Measurements from ENCODE around the gene GGT6. TPM values are rescaled to one million over a fixed set of nuclear protein-coding genes. Genes with fewer than 3 reads are reported as not detected.

The GGT6 gene
- total RNA-seq, 4 donors from 2014 or later, result 0.21 to 4.4 (median 0.29) TPM; not detected in 1

DNA sequence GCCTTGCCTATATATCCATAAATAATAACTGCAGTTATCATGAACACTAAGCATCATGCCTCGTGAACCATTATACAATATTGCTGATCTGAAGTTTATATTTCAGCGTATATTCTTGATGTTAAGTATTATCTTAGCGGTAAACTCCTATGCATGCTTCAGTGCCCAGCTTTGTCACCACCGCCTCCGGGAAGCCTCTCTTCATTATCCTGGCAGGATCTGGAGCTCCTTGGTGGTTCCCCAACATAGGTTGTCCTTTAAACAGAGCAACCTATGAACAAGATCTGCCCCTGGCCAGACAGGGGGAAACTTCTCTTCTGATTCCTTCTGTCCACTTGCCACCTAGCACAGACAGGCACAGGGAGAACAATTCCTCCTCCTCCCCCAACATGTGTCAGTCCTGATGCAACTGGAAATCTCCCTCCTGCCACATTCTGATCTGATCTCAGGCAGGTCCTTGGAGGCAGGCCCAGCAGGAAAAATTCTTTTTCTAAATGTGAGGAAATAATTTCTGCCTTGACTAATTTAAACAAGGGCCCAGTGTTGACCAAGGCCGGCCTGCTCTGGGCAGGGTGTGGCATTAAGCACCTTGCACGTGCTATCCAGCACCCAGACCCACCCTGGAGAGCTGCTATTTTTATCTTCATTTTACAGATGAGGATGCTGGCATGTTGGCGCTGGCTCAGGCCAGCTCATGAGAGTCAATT lies 39.3 kb downstream of the GGT6 start:
- H3K4me1 ChIP-seq, result peaks cover 0 to 3% of the 10 kb centered on the region in 2 donors
- intact Hi-C loops (cut with DNase I; ENCODE audit: low total_unique reads), result no loop called here
- TF ChIP-seq POLR2A (IDR thresholded peaks at IDR 0.05), result no peak
- TF ChIP-seq CTCF (IDR thresholded peaks at IDR 0.05), result no peak
- no peak for DNase-seq
- H3K27me3 ChIP-seq, result no peaks in the 10 kb centered on the region
- H3K27ac ChIP-seq, result peak overlapping the region; percentile 12 to 79
- H3K4me3 ChIP-seq, result no peak overlapping the region
- no peaks in the 10 kb centered on the region for H3K9me3 ChIP-seq
- H3K36me3 ChIP-seq, result no peaks in the 10 kb centered on the region

DNA sequence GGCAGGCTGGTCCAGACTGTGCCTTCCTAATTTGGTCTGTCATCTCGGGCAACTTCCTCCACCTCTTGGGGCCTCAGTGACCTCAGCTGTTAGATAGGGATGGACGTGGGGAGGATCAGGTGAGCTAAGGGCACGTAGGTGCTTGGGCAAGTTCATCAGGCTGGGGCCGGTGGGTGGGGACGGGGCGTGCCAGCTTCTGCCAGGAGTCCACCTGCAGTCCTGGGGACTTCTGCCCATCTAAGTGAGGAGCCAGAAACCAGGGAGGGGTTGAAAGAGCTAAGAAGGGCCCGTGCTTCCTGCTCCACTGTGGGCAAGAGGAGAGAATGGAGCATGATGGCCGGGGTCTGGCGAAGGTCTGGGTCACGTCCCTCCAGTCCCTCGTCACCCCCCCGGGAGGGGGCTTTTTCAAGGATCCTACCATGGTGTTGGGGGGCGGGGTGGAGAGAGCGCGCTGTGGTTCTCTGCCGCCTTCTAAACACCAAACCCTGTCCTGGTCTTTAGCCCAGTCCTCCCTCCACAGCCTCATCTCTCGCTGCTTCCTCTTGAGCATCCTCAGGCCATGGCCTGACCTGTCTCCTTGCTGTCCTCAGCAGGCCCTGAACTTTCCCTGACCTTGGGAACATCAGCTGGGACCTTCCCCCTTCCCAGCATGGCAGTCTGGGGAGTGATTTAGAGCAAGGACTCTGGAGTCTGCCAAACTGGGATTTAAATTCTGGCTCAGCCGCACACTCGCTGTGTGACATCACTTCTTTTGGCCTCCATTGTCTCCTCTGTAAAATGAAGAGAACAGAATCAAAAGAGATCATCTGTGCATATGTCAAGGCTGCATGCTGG lies 40.1 kb downstream of the GGT6 start:
- intact Hi-C loops (cut with DNase I; ENCODE audit: low total_unique reads), result no loop called here
- TF ChIP-seq CTCF (IDR thresholded peaks at IDR 0.05), result no peak
- no peak overlapping the region for H3K4me3 ChIP-seq
- peaks cover 0 to 3% of the 10 kb centered on the region in 2 donors for H3K4me1 ChIP-seq
- DNase-seq, result no peak
- H3K9me3 ChIP-seq, result no peaks in the 10 kb centered on the region
- no peaks in the 10 kb centered on the region for H3K27me3 ChIP-seq
- peak overlapping the region; percentile 79 for H3K27ac ChIP-seq
- H3K36me3 ChIP-seq, result no peaks in the 10 kb centered on the region

DNA sequence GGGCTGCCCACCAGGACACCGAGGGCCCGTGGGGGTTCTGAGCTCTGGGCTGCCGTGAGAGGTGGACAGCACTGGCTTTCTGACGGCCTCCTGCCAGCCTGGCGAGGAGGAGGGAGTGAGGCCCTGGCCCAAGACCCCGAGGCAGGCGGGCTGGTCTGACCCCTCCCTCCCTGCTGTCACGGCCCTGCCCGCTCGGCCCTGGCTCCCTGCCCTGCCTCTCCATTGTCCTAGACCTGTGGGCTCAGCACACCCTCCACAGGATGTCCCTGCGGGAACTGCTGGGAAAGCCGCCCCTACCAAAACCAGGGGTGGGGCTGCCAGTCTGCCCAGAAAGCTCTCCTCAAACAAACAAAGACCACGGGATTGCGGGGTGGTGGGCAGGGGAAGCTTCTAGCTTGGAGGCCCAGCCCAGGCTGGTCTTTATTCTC lies 41.0 kb downstream of the GGT6 start:
- H3K27me3 ChIP-seq, result no peaks in the 10 kb centered on the region
- DNase-seq, result peak in 1 of 2 donors; percentile 75
- H3K4me1 ChIP-seq, result peaks cover 0 to 3% of the 10 kb centered on the region in 2 donors
- H3K27ac ChIP-seq, result peak overlapping the region; percentile 79
- H3K36me3 ChIP-seq, result no peaks in the 10 kb centered on the region
- intact Hi-C loops (cut with DNase I; ENCODE audit: low total_unique reads), result no loop called here
- H3K4me3 ChIP-seq, result no peak overlapping the region
- TF ChIP-seq CTCF (IDR thresholded peaks at IDR 0.05) (no peak), POLR2A (IDR thresholded peaks at IDR 0.05) (no peak)
- no peaks in the 10 kb centered on the region for H3K9me3 ChIP-seq

- no peak for DNase-seq
- Histone ChIP-seq H3K27me3 (no peaks in the 10 kb centered on the region), H3K27ac (peak overlapping the region; percentile 68 to 72), H3K9me3 (no peaks in the 10 kb centered on the region), H3K36me3 (no peaks in the 10 kb centered on the region), H3K4me1 (peaks cover 0 to 3% of the 10 kb centered on the region in 2 donors), H3K4me3 (no peak overlapping the region)
- TF ChIP-seq POLR2A (IDR thresholded peaks at IDR 0.05) (no peak), CTCF (IDR thresholded peaks at IDR 0.05) (no peak)
- intact Hi-C loops (cut with DNase I; ENCODE audit: low total_unique reads), result no loop called here
These were observed 41.5 kb downstream of the GGT6 start for GRCh38 chr17:4518901-4519300.

DNA sequence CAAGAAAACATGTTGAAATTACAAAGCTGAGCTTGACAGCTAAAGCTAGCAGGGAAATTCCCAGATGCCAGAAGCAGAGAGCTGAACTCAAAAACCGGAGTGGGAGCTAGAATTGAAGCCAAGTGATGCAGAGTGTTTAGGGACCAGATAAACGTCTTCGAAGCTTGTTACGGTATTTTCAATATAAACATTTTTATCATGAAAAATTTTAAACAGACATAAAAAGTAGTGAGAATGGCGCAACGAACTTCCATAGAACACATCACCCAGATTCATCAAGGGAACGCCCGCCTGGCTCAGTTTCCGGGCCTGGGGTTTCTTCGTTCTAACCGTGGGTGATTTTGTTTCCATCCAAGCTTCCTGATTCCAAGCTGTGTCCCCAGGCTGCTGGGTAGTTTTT lies 43.6 kb downstream of the GGT6 start:
- Histone ChIP-seq H3K27ac (no peak overlapping the region), H3K27me3 (no peaks in the 10 kb centered on the region), H3K4me1 (peaks cover 0 to 3% of the 10 kb centered on the region in 2 donors), H3K4me3 (no peak overlapping the region), H3K9me3 (no peaks in the 10 kb centered on the region), H3K36me3 (no peaks in the 10 kb centered on the region)
- intact Hi-C loops (cut with DNase I; ENCODE audit: low total_unique reads), result no loop called here
- DNase-seq, result no peak
- no peak for TF ChIP-seq POLR2A (IDR thresholded peaks at IDR 0.05)
- TF ChIP-seq CTCF (IDR thresholded peaks at IDR 0.05), result no peak
